CD4-positive, alpha-beta T cell (primary cell): Measurements from ENCODE around the gene FRMD8. TPM values are rescaled to one million over a fixed set of nuclear protein-coding genes. Genes with fewer than 3 reads are reported as not detected.

Experiments
- ATAC-seq: fragments of 200-7000 bp; cut with Tn5 transposase; one replicate; pipeline ENCODE4 v1.10.0; 2022; ENCODE audit warnings: mild to moderate bottlenecking; ENCODE audit not compliant: poor library complexity
- CTCF ChIA-PET: fragments of 350-600 bp; sonication (Branson Sonifier 250); formaldehyde crosslinking; loops from one replicate; lab custom pipeline; 2021; ENCODE audit warnings: antibody characterized with exemption, inconsistent platforms; lab: Charles Lee
- POLR2A ChIA-PET: fragments of 350-600 bp; sonication (Branson Sonifier 250); formaldehyde crosslinking; loops from one replicate; lab custom pipeline; 2021; ENCODE audit warnings: antibody characterized with exemption, inconsistent platforms; lab: Charles Lee
- DNase-seq, 14 experiments: peaks; one replicate each; pipeline ENCODE4 v3.0.0-alpha.2; 2013 to 2020; ENCODE audit warnings: mixed read lengths in 2 of 14
- H3K27ac ChIP-seq, 2 donors: one replicate each; pipeline versions ENCODE4 v1.5.1 to v1.7.0; 2013; ENCODE audit warnings: low read length in 2 of 2, low read depth in 1 of 2, mild to moderate bottlenecking in 1 of 2
- H3K27me3 ChIP-seq, 2 experiments: 1 replicate in 1 of 2; 2 replicates in 1 of 2; pipeline versions ENCODE4 v1.6.1 to v1.7.0; 2013; ENCODE audit warnings: low read length in 2 of 2, control low read depth in 1 of 2, mild to moderate bottlenecking in 1 of 2, moderate library complexity in 1 of 2; ENCODE audit not compliant: insufficient read depth in 2 of 2, control insufficient read depth in 1 of 2
- H3K36me3 ChIP-seq: one replicate; pipeline ENCODE4 v1.6.1; 2013; ENCODE audit warnings: low read length, control low read depth; ENCODE audit not compliant: insufficient read depth
- H3K4me1 ChIP-seq: one replicate; pipeline ENCODE4 v1.6.1; 2013; ENCODE audit warnings: low read length, control low read depth; ENCODE audit not compliant: insufficient read depth
- H3K4me3 ChIP-seq: one replicate; pipeline ENCODE4 v1.5.1; 2013; ENCODE audit warnings: mild to moderate bottlenecking, low read length, moderate library complexity
- H3K9me3 ChIP-seq, 2 experiments: 1 replicate in 1 of 2; 2 replicates in 1 of 2; pipeline versions ENCODE4 v1.6.1 to v1.7.0; 2013; ENCODE audit warnings: low read length in 2 of 2, mild to moderate bottlenecking in 2 of 2, control low read depth in 1 of 2, moderate library complexity in 1 of 2; ENCODE audit not compliant: control insufficient read depth in 1 of 2, insufficient read depth in 1 of 2
- H3K27ac Mint-ChIP-seq: one replicate; pipeline ENCODE4 v1.8.0; 2020; ENCODE audit warnings: mixed read lengths
- H3K27me3 Mint-ChIP-seq: one replicate; pipeline ENCODE4 v1.8.0; 2021; ENCODE audit warnings: mixed read lengths
- H3K36me3 Mint-ChIP-seq: one replicate; pipeline ENCODE4 v1.8.0; 2021; ENCODE audit warnings: low read depth, mixed read lengths
- H3K4me1 Mint-ChIP-seq: one replicate; pipeline ENCODE4 v1.8.0; 2021; ENCODE audit warnings: low read depth, mixed read lengths
- H3K4me3 Mint-ChIP-seq: one replicate; pipeline ENCODE4 v1.8.0; 2020; ENCODE audit warnings: mild to moderate bottlenecking, mixed read lengths
- H3K9me3 Mint-ChIP-seq: one replicate; pipeline ENCODE4 v1.8.0; 2020; ENCODE audit warnings: mixed read lengths
- intact Hi-C, 2 experiments: fragments of 100-400 bp; cut with DNase I in 1 of 2; cut with micrococcal nuclease in 1 of 2; formaldehyde crosslinking; loops; one replicate each; pipeline versions ENCODE4 v1.15.1 to v1.9.0; 2023 to 2025; cut with DNase I, micrococcal nuclease
- total RNA-seq, 174 experiments: library from RNA in 2 of 174; stranded (reverse) in 2 of 174; gene quantifications; one replicate each; pipeline ENCODE4 v1.2.3 and lab custom pipeline; 2021 to 2026
- TF ChIP-seq, protein P1 (sequence below): fragments of 200-600 bp; IDR thresholded peaks from one replicate; pipeline ENCODE4 v1.8.0; 2022; ENCODE audit warnings: antibody characterized with exemption, mild to moderate bottlenecking

Gene FRMD8
- total RNA-seq, 2 experiments from 2014 or later: 19.4 to 25.3 TPM

DNA sequence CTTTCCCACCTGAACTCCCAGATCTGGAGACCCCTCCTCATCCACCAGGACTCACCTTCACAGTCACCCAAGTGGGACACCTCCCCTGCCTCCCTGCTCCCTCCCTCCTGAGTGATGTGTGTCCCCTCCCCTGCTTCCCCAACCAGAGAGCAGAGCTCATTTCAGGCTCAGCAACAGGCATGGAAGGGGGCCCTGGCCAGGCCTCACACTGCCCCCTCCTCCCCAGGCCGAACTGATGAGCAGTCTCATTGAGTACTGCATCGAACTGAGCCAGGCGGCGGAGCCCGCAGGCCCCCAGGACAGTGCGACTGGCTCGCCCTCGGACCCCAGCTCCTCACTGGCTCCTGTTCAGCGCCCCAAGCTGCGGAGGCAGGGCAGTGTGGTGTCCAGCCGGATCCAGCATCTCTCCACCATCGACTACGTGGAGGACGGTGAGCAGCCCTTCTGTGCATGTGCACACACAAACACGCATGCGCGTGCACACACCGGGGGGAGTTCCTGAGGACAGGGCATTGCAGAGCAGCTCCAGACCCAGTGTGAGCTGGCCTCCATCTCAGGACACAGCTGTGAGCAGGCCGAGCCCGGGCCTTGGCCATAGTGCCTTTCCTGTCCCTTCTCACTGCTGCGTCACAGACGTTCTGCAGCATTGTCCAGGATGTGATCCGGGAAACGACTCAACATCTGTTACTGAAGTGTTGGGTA is 18.4 kb downstream of the FRMD8 start:
- H3K36me3 Mint-ChIP-seq: peaks cover 40% of the 10 kb centered on the region

DNA sequence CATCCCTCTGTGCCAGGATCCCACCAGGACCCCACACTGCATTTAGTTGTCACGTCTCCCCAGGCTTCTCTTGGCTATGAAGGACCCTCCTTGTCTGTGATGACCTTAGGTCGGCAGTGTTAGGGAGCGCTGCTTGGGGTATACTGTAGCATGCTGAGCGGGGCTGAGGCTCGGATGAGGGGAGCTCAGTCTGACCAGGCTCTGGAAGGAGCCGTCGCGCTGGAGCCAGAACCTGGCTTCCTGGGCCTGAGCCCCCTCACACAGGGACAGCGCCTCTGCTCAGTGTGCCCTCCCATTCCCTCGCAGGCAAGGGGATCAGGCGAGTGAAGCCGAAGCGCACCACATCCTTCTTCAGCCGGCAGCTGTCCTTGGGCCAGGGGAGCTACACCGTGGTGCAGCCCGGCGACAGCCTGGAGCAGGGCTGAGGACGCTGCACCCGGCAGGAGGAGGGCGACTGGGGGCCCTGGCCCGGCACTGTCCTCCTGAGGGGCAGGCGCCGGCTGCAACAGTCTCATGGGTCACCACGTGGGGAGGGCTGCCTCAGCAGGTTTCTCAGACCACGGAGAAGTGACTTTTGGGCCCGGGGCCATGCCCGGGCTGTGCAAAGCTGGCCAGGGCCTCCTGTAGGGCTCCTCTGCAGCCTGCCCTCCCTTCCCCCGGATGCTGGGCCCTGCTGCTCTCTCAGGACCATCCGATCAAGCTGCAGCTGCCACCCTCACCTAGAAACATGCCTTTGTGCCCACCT is 24.7 kb downstream of the FRMD8 start:
- no peaks in the 10 kb centered on the region for H3K9me3 ChIP-seq
- TF ChIP-seq, protein P1, sequence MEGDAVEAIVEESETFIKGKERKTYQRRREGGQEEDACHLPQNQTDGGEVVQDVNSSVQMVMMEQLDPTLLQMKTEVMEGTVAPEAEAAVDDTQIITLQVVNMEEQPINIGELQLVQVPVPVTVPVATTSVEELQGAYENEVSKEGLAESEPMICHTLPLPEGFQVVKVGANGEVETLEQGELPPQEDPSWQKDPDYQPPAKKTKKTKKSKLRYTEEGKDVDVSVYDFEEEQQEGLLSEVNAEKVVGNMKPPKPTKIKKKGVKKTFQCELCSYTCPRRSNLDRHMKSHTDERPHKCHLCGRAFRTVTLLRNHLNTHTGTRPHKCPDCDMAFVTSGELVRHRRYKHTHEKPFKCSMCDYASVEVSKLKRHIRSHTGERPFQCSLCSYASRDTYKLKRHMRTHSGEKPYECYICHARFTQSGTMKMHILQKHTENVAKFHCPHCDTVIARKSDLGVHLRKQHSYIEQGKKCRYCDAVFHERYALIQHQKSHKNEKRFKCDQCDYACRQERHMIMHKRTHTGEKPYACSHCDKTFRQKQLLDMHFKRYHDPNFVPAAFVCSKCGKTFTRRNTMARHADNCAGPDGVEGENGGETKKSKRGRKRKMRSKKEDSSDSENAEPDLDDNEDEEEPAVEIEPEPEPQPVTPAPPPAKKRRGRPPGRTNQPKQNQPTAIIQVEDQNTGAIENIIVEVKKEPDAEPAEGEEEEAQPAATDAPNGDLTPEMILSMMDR: no peak
- no peak overlapping the region for H3K27ac ChIP-seq
- H3K4me1 ChIP-seq: peaks cover 9% of the 10 kb centered on the region
- ChIA-PET POLR2A (interaction anchor here (20.7 kb wide), 1 partner anchor 92 kb away, joined by 3042 read pairs; the partner anchor contains the start of gene MALAT1), CTCF (no interaction called here)
- H3K27me3 Mint-ChIP-seq: no peaks in the 10 kb centered on the region
- H3K36me3 Mint-ChIP-seq: peaks cover 32% of the 10 kb centered on the region
- no peak overlapping the region for H3K4me3 ChIP-seq
- peaks cover 53% of the 10 kb centered on the region for H3K36me3 ChIP-seq
- ATAC-seq: no peak
- DNase-seq: no peak
- peaks cover 5% of the 10 kb centered on the region for H3K4me1 Mint-ChIP-seq
- H3K27me3 ChIP-seq: no peaks in the 10 kb centered on the region
- no peaks in the 10 kb centered on the region for H3K9me3 Mint-ChIP-seq
- intact Hi-C loops: no loop called here
- H3K27ac Mint-ChIP-seq: no peak overlapping the region
- no peak overlapping the region for H3K4me3 Mint-ChIP-seq

More for the DNA sequence above, 18.4 kb downstream of the FRMD8 start:
- H3K9me3 Mint-ChIP-seq: no peaks in the 10 kb centered on the region
- ChIA-PET POLR2A (no interaction called here), CTCF (no interaction called here)
- TF ChIP-seq, protein P1: no peak
- H3K36me3 ChIP-seq: peaks cover 61% of the 10 kb centered on the region
- H3K27ac ChIP-seq: no peak overlapping the region
- H3K4me3 ChIP-seq: no peak overlapping the region
- no peaks in the 10 kb centered on the region for H3K27me3 ChIP-seq
- intact Hi-C loops: loop anchor here in 1 of 2 experiments (2.0 kb wide), 1 partner anchor 16 kb away; no protein-coding TSS in a partner anchor
- peaks cover 5% of the 10 kb centered on the region for H3K4me1 Mint-ChIP-seq
- no peak for DNase-seq
- no peaks in the 10 kb centered on the region for H3K9me3 ChIP-seq
- H3K27ac Mint-ChIP-seq: no peak overlapping the region
- H3K4me3 Mint-ChIP-seq: no peak overlapping the region
- no peaks in the 10 kb centered on the region for H3K27me3 Mint-ChIP-seq
- peaks cover 9% of the 10 kb centered on the region for H3K4me1 ChIP-seq
- no peak for ATAC-seq

DNA sequence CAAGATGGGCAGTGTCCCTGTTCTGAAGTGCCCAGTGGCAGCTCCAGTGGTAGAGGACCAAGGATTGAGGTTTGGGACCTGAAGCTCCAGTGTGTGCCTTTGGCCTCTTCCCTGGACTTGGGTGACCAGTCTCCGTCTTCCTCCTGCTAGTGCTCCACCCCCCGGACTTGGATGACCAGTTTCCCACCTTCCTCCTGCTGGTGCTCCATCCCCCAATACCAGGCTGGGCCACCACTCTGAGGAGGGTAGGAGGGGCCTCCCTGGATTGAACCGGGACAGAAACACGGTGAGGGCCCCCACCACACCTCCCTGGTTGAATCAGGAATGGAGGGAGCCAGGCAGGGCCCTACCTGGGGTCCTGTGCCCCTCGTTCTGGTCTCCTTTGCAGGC is 25.2 kb downstream of the FRMD8 start:
- Mint-ChIP-seq H3K36me3 (peaks cover 32% of the 10 kb centered on the region), H3K4me1 (peaks cover 11% of the 10 kb centered on the region), H3K27me3 (no peaks in the 10 kb centered on the region), H3K9me3 (no peaks in the 10 kb centered on the region), H3K4me3 (no peak overlapping the region), H3K27ac (no peak overlapping the region)
- CTCF ChIA-PET: no interaction called here
- H3K27me3 ChIP-seq: no peaks in the 10 kb centered on the region
- TF ChIP-seq, protein P1: no peak
- no peak overlapping the region for H3K4me3 ChIP-seq
- no peak overlapping the region for H3K27ac ChIP-seq
- DNase-seq (no peak), ATAC-seq (no peak)
- H3K36me3 ChIP-seq: peaks cover 51% of the 10 kb centered on the region
- no peaks in the 10 kb centered on the region for H3K9me3 ChIP-seq
- intact Hi-C loops: no loop called here
- H3K4me1 ChIP-seq: peaks cover 15% of the 10 kb centered on the region
- POLR2A ChIA-PET: interaction anchor here (0.6 to 20.7 kb wide), 2 partner anchors 92 to 100 kb away, joined by 3 to 3042 read pairs; partner anchors contain the start of gene MALAT1
